GM08714 (cell line): ENCODE results near the gene METTL21C.

Source experiments
- H3K4me3 ChIP-seq: fragments of 200-500 bp; sonication (Bioruptor generic); 2 replicates; pipeline ENCODE4 v1.5.1; 2014; ENCODE audit warnings: mild to moderate bottlenecking, low read length, inconsistent platforms
- ZNF274 ChIP-seq: IDR thresholded peaks from 2 replicates; pipeline ENCODE4 v1.6.1; 2012; ENCODE audit warnings: mild to moderate bottlenecking, low read depth, low read length

Gene METTL21C

GRCh38 chr13:102694937-102695336, at the start of gene METTL21C:
TSS of gene METTL21C (minus strand) at chr13:102695044. CDS start at chr13:102694498, 546 bp downstream.
- TF ChIP-seq ZNF274, result no peak
- no peak within 1 kb of the TSS for H3K4me3 ChIP-seq

- no peak for TF ChIP-seq ZNF274
Measured at GRCh38 chr13:102742506-102742905, 47.7 kb upstream of the METTL21C start.

GRCh38 chr13:102742101-102742500, 47.3 kb upstream of the METTL21C start:
- H3K4me3 ChIP-seq, result no peak overlapping the region
- no peak for TF ChIP-seq ZNF274

More at GRCh38 chr13:102742506-102742905, 47.7 kb upstream of the METTL21C start:
- H3K4me3 ChIP-seq, result no peak overlapping the region

DNA sequence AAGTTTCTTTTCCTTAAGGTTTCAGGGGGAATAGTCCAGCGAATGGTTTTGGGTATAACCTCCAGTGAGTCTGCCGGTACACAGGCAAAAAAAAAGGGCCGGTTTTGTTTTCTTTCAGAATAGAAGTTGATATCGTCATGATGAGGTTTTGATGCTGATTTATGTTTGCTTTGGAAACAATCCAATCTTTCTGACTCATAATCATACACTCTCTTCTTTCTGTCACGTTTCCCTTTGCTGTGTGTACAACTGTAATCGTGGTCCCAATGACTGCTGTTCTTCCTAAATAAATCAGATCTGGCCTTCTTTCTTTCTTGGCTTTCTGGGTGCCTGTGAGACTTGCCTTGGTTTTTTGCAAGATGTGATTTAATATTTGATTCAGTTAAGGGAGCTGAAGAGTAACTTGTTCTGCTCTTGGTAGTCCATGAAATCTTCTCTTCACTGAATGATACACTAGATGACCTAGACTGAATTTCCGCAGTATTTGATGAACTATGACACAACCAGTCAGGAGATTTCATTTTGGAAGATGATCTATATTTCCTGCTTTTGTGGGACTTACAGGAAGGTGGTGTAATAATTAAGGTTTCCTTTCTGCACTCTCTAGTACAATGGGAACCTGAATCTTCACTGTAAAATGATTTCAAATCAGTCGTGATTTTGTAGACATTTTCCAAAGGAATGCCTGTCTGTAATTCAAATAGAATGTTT, 34.9 kb upstream of the METTL21C start:
- no peak overlapping the region for H3K4me3 ChIP-seq
- no peak for TF ChIP-seq ZNF274

DNA sequence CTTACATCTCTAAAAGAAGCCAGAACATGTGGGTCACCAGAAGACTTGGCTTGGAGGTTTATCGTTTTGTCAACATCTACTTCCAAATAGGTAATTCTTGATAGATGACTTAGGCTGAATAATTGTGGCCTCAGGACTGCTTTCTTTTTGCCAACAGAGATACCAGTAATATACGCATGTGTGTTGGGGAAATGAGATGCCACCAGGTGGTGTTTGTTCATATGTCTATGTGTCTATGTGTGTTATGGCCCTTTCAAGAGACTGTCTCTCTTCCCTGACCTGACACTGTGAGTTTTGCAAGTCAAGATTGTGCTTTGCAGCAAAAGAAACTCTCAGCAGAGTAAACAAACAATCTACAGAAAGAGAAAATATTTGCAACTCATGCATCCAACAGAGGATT, 31.6 kb upstream of the METTL21C start:
- no peak overlapping the region for H3K4me3 ChIP-seq
- no peak for TF ChIP-seq ZNF274

GRCh38 chr13:102724923-102725322, 30.1 kb upstream of the METTL21C start:
- no peak overlapping the region for H3K4me3 ChIP-seq
- TF ChIP-seq ZNF274, result no peak

GRCh38 chr13:102721800-102722231, 27.0 kb upstream of the METTL21C start:
- no peak for TF ChIP-seq ZNF274
- no peak overlapping the region for H3K4me3 ChIP-seq

DNA sequence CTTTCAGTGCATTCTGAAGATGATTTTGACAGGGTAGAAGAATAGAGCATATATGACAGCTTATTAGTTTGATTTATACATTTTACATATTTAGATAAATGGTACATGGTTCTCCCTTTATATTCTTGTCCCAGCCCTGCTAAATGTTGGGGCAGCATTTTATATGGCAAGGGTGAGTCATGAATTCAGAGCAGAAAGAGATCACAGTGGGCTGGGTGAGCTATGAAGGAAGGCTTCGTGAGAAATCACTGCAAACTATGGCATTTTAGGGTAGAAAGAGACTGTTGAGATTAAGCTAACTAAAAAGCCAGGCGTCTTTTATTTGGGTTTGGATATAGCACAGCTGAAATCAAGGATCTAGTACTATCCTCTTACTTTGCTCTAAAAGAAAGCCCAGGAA, 23.9 kb upstream of the METTL21C start:
- TF ChIP-seq ZNF274, result no peak
- H3K4me3 ChIP-seq, result no peak overlapping the region

DNA sequence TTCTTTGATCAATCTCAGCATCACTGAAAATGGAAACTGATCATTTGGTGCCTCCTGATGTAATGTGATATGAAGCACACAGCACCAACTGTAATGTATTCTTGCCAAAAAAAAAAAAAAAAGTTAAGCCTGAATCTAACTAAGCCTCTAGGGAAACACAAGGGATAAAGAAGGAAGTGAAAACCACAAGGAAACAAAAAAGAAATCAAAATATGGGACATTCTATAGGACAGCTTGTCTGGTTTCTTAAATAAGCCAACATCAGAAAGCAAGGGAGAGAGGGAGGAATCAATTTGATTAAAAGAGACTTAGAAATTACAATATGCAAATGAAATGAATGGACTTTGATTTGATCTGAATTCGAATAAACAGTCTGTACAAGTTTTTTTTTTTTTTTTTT, 20.6 kb upstream of the METTL21C start:
- no peak for TF ChIP-seq ZNF274

DNA sequence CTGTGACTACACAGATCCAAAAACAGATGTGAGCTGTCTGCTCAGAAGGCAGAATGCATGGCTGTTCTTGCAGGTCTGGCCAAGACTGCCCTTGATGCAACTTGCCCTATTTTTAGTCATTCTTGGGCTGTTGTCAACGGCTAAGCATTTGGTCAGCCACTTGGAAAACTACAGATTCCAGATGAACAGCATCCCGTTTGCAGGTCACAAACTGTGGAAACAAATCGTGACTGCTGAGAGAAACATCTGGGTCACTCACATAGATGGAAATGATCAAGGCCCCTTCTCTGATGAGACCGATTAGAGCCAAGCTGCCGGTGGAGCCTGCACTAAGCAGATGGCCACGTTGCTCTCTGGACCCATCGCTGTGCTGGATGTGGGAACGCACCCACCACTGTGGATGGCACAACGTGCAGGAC, 15.4 kb upstream of the METTL21C start:
- TF ChIP-seq ZNF274, result no peak
- H3K4me3 ChIP-seq, result no peak overlapping the region

More for the DNA sequence above, 20.6 kb upstream of the METTL21C start:
- H3K4me3 ChIP-seq, result no peak overlapping the region

DNA sequence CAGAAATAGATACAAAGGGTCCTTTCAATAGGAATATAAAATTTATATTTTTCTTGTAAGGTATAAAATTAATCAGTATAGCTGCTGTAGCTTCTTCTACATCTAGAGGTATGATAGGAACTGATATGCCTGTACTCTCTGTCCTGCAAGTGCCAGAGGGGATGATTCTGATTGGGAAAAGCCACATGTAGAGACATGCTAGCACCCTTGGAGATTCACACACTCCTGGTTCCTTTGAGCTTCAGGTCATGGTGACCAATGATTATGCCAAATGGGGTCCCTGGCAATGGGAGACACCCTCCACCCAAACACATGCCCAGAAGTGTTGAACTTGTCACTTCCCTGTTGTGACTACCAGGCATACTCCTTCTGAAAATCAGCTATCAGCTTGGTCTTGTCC, 14.7 kb upstream of the METTL21C start:
- no peak overlapping the region for H3K4me3 ChIP-seq
- no peak for TF ChIP-seq ZNF274

DNA sequence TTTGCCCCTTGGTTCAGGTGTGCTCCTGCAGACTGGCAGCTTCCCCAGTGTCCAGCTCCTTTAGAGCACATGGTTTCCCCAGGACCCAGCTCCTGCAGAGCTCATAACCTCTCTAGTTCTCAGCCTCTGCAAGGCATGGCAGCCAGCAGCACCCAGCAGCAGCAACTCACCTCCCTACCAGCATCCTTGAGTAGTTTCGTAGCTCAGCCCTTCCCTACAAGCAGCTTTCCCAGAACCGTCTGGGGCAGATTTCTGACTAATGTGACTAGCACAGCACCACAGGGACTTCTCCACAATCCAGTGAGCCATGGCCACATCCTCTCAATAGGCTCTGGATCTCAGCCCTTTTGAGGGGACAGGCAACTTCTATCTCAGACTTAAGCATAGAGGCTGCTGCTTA, 14.1 kb upstream of the METTL21C start:
- no peak for TF ChIP-seq ZNF274
- no peak overlapping the region for H3K4me3 ChIP-seq

GRCh38 chr13:102708211-102708610, 13.4 kb upstream of the METTL21C start:
- H3K4me3 ChIP-seq, result no peak overlapping the region
- no peak for TF ChIP-seq ZNF274

DNA sequence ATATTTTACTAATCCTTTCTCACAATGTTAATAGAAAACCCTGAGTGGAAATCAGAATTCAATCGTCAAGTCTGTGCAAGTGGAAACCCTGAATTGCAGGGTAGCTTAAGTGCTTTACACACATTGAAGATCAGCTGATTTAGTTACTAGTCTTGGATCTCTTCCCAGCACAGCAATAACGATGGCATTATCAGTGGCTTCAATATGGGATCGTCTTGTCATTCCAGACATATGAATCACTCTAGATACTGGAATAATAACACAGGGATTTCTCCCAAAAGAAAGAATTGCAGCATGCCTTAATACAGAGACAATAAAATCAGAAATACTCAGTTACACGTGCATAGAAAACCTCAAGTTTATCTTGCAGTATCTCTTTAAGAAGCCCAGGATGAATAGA, 12.6 kb upstream of the METTL21C start:
- no peak for TF ChIP-seq ZNF274

DNA sequence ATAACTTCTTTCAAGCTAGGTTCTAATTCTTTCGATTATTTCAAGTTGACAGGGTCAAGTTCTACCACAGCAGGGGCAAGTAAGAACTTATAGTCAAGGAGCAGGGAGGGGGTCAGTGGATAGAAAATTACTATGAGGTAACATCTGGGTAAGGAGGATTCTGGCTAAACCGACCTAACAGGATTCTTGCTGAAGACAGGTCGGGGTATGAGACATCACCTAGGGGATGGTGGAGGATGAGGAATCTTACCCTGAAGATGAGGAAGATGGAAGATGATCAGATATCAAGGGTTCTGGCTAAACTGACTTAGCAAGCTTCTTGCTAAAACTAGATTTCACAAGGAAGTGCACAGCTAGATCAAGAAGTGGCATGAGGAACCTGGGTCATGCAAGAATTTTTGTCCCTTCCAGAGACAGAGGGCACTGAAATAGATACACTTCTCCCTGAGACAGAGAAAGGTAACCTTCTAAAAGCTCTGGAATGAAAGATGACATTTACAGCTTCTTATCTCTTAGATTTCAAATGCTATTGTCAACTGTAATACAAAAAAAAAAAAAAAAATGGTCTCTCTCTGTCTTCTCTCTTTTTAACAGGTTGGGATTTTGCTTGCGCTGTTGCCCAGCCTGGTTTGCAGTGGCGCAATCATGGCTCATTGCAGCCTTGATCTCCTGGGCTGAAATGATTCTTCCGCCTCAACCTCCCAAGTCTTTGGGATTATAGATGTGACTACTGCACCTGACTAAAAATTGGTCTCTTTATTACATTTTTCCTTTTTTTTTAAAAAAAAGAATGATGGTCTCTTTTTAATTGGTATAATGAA, 9.6 kb upstream of the METTL21C start:
- H3K4me3 ChIP-seq, result no peak overlapping the region
- no peak for TF ChIP-seq ZNF274

More for the DNA sequence above, 12.6 kb upstream of the METTL21C start:
- H3K4me3 ChIP-seq, result no peak overlapping the region

- TF ChIP-seq ZNF274, result no peak
- H3K4me3 ChIP-seq, result no peak overlapping the region
Measured at GRCh38 chr13:102703726-102704035, 8.8 kb upstream of the METTL21C start.
